T-helper 1 cell treated with Interleukin-12 subunit alpha and Interleukin-12 subunit beta and Interleukin-4 antibody, amounts not matched to agents 30 μg/mL and 1 μg/mL, for 36 hours (primary cell): ENCODE data around the gene ACTN1.

Experiments
- H3K27ac Mint-ChIP-seq: one replicate; pipeline ENCODE4 v1.8.0; 2021; ENCODE audit warnings: mild to moderate bottlenecking, mixed read lengths
- H3K27me3 Mint-ChIP-seq: one replicate; pipeline ENCODE4 v1.8.0; 2021; ENCODE audit warnings: low read depth, mixed read lengths
- H3K36me3 Mint-ChIP-seq: one replicate; pipeline ENCODE4 v1.8.0; 2021; ENCODE audit warnings: low read depth, mixed read lengths
- H3K4me1 Mint-ChIP-seq: one replicate; pipeline ENCODE4 v1.8.0; 2021; ENCODE audit warnings: low read depth, mixed read lengths
- H3K4me3 Mint-ChIP-seq: one replicate; pipeline ENCODE4 v1.8.0; 2021; ENCODE audit warnings: mild to moderate bottlenecking, moderate library complexity, mixed read lengths
- H3K9me3 Mint-ChIP-seq: one replicate; pipeline ENCODE4 v1.8.0; 2021; ENCODE audit warnings: mixed read lengths

The ACTN1 gene

GRCh38 chr14:68846466-68846865, 132.6 kb downstream of the ACTN1 start:
- H3K27me3 Mint-ChIP-seq, result peaks cover 12% of the 10 kb centered on the region
- no peaks in the 10 kb centered on the region for H3K36me3 Mint-ChIP-seq
- peaks cover 8% of the 10 kb centered on the region for H3K4me1 Mint-ChIP-seq
- no peak overlapping the region for H3K4me3 Mint-ChIP-seq
- no peaks in the 10 kb centered on the region for H3K9me3 Mint-ChIP-seq
- no peak overlapping the region for H3K27ac Mint-ChIP-seq

DNA sequence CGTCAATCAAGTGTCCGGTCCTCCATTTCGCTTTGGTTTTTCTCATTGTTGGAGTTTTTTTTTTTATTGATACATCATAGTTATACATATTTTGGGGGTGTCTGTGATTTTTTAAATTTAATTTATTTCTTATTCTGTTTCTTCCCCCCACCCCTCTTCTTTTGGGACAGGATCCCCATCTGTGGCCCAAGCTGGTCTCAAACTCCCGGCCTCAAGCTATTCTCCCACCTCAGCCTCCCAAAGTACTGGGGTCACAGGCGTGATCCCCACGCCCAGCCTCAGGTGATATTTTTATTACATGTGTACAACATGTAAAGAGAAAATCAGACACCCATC, 134.9 kb downstream of the ACTN1 start:
- Mint-ChIP-seq H3K4me3 (no peak overlapping the region), H3K27me3 (peaks cover 12% of the 10 kb centered on the region), H3K27ac (no peak overlapping the region)

DNA sequence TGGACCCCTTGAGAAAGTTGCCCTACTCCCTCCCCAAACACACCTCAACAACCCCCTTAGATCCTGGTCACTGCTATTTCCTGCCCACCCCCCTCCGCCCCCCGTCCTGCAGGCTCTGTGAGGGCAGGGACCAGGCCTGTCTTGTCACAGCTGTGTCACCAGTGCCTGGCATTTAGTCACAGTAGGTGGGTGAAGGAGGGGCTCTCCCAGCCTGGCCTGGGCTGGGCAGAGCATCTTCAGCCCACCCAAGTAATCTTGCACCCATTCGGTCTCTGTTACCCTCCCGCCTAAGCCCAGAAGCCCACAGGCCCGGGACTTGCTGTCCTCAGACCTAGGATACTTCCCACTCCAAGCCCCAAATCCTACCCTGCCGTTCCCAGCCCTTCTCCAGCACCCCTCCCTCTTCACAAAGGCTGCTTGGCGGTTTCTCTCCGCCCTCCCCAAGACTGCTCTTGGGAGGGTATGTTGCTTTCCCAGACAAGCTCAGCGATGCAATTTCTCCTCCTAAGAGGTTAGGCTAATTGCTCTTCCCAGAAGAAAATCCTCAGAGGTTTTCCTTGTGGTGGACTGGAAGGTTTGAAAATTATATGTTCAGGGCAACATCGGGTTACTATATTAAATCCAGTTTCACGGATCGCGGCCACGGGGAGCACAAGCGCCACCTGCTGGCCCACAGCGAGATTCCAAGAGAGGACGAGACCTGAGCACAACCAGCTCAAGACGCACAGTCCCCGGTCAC, 135.5 kb downstream of the ACTN1 start:
- H3K36me3 Mint-ChIP-seq, result peaks cover 5% of the 10 kb centered on the region
- peaks cover 17% of the 10 kb centered on the region for H3K4me1 Mint-ChIP-seq
- H3K27me3 Mint-ChIP-seq, result peaks cover 12% of the 10 kb centered on the region
- H3K9me3 Mint-ChIP-seq, result peaks cover 9% of the 10 kb centered on the region
- H3K4me3 Mint-ChIP-seq, result no peak overlapping the region
- no peak overlapping the region for H3K27ac Mint-ChIP-seq

More for the DNA sequence above, 134.9 kb downstream of the ACTN1 start:
- H3K4me1 Mint-ChIP-seq, result peaks cover 17% of the 10 kb centered on the region
- H3K36me3 Mint-ChIP-seq, result peaks cover 5% of the 10 kb centered on the region
- H3K9me3 Mint-ChIP-seq, result peaks cover 4% of the 10 kb centered on the region

DNA sequence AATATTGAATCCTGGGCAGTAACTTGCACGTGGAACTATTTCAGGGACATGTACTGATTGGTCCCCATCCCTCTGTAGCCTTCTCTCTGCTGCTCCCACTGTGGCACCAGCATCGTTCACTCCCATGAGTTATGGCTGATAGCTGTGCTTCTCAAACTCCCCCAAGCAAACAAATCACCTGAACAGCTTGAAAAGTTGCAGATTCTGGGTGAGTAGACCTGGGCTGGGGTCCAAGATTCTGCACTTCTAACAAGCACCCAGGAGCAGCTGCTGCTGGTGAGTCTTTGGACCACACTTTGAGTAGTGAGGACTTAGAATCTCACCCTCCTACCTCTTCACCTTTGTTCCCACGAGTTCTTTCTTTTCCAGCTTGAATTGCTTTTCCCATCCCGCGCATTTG, 136.8 kb downstream of the ACTN1 start:
- peaks cover 9% of the 10 kb centered on the region for H3K9me3 Mint-ChIP-seq
- peaks cover 12% of the 10 kb centered on the region for H3K27me3 Mint-ChIP-seq
- peaks cover 17% of the 10 kb centered on the region for H3K4me1 Mint-ChIP-seq
- H3K36me3 Mint-ChIP-seq, result peaks cover 5% of the 10 kb centered on the region
- no peak overlapping the region for H3K27ac Mint-ChIP-seq
- H3K4me3 Mint-ChIP-seq, result no peak overlapping the region

- H3K4me1 Mint-ChIP-seq, result peaks cover 19% of the 10 kb centered on the region
- H3K4me3 Mint-ChIP-seq, result no peak overlapping the region
- peaks cover 12% of the 10 kb centered on the region for H3K27me3 Mint-ChIP-seq
- no peak overlapping the region for H3K27ac Mint-ChIP-seq
- H3K36me3 Mint-ChIP-seq, result peaks cover 9% of the 10 kb centered on the region
- H3K9me3 Mint-ChIP-seq, result peaks cover 14% of the 10 kb centered on the region
Measured at GRCh38 chr14:68841016-68841809, 137.9 kb downstream of the ACTN1 start.

- Mint-ChIP-seq H3K27me3 (peaks cover 12% of the 10 kb centered on the region), H3K4me1 (peaks cover 23% of the 10 kb centered on the region), H3K36me3 (peaks cover 12% of the 10 kb centered on the region), H3K9me3 (peaks cover 22% of the 10 kb centered on the region), H3K27ac (no peak overlapping the region), H3K4me3 (no peak overlapping the region)
Measured at GRCh38 chr14:68840454-68840853, 138.6 kb downstream of the ACTN1 start.

DNA sequence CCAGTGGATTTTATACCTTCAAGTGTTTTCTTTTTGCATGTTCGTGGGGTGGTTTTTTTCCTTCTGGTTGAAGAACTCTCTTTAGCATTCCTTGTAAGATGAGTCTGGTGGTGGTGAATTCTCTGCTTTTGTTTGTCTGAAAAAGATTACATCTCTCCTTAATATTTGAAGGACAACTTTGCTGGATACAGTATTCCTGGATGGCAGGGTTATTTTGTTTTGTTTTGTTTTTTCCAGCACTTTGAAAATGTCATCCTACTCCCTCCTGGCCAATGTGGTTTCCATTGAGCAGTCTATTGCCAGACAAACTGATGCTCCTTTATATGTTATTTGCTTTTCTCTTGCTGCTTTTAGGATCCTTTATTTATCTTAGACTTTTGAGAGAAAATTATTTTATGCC, 143.0 kb downstream of the ACTN1 start:
- H3K36me3 Mint-ChIP-seq, result peaks cover 14% of the 10 kb centered on the region
- H3K4me1 Mint-ChIP-seq, result peaks cover 13% of the 10 kb centered on the region
- no peak overlapping the region for H3K27ac Mint-ChIP-seq
- peaks cover 24% of the 10 kb centered on the region for H3K27me3 Mint-ChIP-seq
- H3K4me3 Mint-ChIP-seq, result no peak overlapping the region
- H3K9me3 Mint-ChIP-seq, result peaks cover 24% of the 10 kb centered on the region

DNA sequence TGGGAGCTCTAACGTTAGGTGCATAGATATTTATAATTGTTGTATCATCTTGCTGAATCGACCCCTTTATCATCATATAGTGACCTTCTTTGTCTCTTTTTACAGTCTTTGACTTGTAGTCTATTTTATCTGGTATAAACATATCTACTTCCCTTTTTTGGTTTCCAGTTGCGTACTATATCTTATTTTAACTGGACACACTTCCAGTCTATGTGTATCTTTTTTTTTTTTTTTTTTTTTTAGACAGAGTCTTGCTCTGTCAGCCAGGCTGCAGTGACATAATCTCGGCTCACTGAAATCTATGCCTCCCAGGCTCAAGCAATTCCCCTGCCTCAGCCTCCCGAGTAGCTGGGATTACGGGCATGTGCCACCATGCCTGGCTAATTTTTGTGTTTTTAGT, 144.3 kb downstream of the ACTN1 start:
- Mint-ChIP-seq H3K27ac (no peak overlapping the region), H3K36me3 (peaks cover 14% of the 10 kb centered on the region), H3K4me3 (no peak overlapping the region), H3K4me1 (peaks cover 9% of the 10 kb centered on the region), H3K9me3 (peaks cover 24% of the 10 kb centered on the region), H3K27me3 (peaks cover 29% of the 10 kb centered on the region)

GRCh38 chr14:68828698-68829097, 150.4 kb downstream of the ACTN1 start:
- Mint-ChIP-seq H3K4me3 (no peak overlapping the region), H3K9me3 (no peaks in the 10 kb centered on the region), H3K36me3 (no peaks in the 10 kb centered on the region), H3K27ac (no peak overlapping the region), H3K27me3 (peaks cover 27% of the 10 kb centered on the region), H3K4me1 (no peaks in the 10 kb centered on the region)

GRCh38 chr14:68825729-68826128, 153.4 kb downstream of the ACTN1 start:
- Mint-ChIP-seq H3K36me3 (no peaks in the 10 kb centered on the region), H3K27me3 (peaks cover 9% of the 10 kb centered on the region), H3K4me1 (peaks cover 17% of the 10 kb centered on the region), H3K4me3 (no peak overlapping the region), H3K9me3 (no peaks in the 10 kb centered on the region), H3K27ac (no peak overlapping the region)

DNA sequence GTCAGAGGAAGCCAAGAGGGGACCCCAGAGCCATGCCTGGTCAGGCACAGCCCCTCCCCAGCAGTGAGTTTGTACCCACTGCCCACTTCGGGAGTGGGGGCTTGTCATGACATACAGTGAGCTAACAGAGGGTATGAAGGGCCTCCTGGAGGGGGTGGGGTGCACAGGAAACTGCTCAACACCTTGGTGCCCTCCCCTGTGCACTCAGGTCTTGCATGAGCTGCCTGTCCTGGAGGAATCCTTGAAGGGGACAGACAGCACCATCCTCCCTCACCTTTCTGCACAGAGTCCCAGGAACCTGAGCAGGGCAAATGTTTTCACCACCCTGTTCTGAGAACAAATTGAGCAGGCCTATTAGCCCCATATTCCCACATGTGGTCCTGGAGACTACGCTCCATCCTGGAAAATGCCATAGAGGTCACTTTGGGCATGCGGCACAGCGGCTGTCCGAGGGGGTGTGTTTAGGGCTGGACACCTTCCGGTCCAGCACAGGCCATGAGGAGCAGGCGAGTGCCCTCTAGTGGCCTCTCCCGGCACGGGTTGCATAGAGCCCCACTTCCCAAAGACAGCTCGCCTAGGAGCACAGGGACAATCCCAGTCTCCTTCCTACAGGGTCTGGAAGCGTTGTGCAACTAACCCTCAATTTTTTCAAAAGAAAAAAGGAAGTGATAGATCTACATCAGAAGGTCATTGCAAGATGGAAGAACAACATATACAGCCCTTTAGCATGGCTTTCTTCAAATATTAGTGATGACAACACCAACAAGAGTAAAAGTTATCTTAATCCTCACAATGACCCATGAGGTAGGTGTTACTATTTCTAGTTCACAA, 154.4 kb downstream of the ACTN1 start:
- H3K27me3 Mint-ChIP-seq, result peaks cover 4% of the 10 kb centered on the region
- no peaks in the 10 kb centered on the region for H3K9me3 Mint-ChIP-seq
- no peaks in the 10 kb centered on the region for H3K36me3 Mint-ChIP-seq
- H3K4me3 Mint-ChIP-seq, result no peak overlapping the region
- peaks cover 25% of the 10 kb centered on the region for H3K4me1 Mint-ChIP-seq
- no peak overlapping the region for H3K27ac Mint-ChIP-seq

- Mint-ChIP-seq H3K27ac (no peak overlapping the region), H3K4me1 (peaks cover 31% of the 10 kb centered on the region), H3K4me3 (no peak overlapping the region), H3K27me3 (peaks cover 4% of the 10 kb centered on the region), H3K36me3 (no peaks in the 10 kb centered on the region), H3K9me3 (no peaks in the 10 kb centered on the region)
Measured at GRCh38 chr14:68824207-68824516, 154.9 kb downstream of the ACTN1 start.
